GM19193 (cell line): ENCODE results near the gene NFU1.

ENCODE experiments used
- POLR2A ChIP-seq: IDR thresholded peaks from 4 replicates; pipeline ENCODE4 v1.6.1; 2011; ENCODE audit not compliant: insufficient read depth, insufficient read length; ENCODE audit errors: extremely low read depth

The NFU1 gene

DNA sequence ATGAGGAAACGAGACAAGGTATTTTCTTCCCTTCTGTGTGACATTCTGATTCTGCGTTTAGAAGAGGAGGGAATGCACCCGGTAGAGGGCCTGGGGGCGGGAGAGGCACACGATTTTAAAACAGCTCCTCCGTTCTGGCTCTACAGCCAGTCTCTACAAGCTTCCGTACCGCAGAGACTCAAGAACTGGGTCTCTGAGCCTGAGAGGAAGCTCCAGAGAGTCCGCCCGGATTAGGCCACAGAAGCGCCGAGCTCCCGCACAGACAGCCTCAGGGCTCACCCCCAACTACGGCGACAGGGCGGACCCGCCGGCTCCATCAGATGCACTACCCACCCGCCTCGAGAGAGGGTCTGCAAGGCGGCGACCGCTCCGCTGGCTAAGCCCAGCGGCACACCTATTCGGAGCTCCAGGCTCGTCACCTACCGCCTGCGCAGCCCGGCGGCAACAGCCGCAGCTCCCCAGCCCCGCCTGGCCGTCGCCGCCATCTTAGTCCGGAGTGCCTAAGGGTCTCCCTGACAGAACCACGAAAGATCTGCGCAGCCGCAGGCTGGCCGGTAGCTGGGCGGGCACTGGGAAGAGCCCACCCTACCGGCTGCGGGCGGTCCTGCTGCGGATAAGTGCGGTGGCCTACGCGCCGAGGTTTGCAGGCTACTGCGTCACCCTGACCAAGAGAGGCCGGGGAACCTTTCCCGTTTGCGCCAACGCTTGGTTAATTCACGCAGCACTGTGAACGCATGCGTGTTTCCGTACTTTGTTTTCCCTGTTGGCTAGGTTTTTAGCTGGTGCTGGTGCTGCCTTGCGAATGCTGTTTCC, at the start of gene NFU1:
NFU1 (minus strand) TSS at position 498 of the 813 bp plus-strand sequence; CDS start at position 485, 13 bp downstream.
- TF ChIP-seq POLR2A, result peak; percentile 94

DNA sequence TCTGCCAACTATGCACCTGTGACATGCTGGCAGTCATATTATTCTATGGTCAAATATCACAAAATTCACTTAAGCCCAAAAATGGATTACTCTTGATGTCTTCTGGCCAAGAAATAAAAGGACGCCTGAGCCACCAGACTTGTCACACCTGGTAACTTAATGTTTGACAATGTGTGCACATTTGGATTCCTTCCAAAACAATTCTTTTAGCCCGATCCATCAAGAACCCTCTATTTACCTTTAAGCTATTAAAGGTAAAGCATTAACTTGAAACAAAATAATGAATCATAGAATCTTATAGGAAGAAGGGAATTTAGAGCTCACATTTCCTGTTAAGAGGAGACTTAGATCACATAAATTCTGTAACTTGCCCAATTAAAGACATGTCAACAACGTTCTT, 46.5 kb upstream of the NFU1 start:
- no peak for TF ChIP-seq POLR2A

DNA sequence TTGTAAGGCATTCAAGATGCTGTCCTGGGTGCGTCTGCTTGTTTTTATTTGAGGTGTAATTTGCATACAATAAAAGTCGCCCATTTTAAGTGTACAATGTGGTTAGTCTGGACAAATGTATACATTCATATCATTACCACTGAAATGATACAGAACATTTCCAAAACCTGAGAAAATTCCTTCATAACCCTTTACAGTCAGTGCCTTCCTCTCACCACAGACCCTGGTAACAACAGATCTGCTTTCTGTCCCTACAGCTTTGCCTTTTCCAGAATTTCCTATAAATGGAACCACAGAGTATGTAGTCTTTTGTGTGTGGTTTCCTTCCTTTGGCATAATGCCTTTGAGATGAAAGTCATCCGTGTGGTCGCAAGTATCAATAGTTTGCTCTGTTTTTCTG, 45.8 kb upstream of the NFU1 start:
- no peak for TF ChIP-seq POLR2A

DNA sequence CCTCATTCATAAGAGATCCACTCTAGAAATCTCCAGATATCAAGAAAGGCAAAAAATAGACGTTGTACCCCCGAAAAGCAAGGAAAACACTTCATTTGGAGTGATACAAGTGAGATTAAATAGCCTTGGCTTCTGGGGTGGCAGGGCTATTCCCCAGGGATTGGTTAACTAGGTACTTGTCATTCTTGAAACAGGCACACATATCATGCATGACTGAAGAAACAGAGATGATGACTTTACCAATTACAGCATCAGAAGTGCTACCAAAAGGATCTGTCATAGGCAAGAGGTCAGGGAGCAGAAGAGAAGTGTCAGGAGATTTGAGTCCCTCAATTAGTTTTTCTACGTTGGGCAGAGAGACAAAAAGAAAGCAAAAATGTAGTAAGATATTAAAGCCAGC, 45.2 kb upstream of the NFU1 start:
- TF ChIP-seq POLR2A, result no peak

DNA sequence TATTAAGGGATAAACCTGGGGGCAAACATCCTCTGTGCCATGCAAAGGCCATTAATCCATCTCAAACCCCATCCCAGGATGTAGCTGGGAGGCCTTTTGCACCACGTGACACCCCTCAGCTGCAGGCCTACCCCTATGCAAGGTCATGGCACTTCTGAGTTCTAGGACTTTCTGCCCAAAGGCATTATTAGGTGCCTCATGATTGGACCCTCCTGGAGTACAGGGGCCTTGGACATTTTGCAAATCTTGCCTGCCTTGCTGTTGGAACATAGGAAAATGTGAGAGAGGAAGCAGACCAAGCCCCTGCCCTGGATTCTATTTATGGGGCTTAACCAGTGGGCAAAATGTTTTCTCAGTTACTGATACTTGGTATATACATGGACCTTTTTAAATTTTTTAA, 44.2 kb upstream of the NFU1 start:
- TF ChIP-seq POLR2A, result no peak

DNA sequence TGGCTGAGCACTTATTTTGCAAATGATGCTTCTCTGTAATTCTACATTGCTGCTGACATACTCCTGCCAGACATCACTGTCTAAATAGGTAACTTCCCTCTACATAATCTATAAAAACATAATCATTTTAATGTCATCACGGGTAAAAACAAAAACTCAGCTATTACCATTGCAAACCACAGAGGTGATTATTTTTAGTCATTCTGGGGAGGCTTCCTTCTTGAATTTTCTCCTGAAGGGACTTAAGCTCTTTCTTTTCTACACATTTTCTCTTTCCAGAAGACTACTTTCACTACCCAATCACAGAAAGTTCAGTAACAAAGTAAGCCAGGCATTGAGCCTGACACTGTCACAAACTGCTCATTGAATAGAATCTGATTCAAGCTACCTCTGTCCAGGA, 40.4 kb upstream of the NFU1 start:
- no peak for TF ChIP-seq POLR2A

DNA sequence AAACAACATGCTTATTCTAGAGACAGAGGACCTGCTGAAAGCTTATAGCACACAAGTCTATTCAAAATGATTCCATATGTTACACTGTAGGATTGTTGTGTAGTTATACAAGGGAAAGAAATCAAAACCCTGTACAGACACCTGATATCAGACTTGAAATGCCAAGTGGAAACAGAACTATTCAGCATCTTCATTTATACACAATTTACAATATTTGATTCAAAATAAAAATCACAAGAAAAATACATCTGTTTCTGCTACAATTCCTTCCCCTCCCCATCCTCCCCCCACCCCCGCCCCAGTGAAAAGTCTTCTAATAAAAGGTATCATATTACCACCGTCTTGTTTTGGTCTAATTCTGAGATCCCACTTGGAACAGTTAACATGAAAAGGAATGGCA, 37.5 kb upstream of the NFU1 start:
- no peak for TF ChIP-seq POLR2A

DNA sequence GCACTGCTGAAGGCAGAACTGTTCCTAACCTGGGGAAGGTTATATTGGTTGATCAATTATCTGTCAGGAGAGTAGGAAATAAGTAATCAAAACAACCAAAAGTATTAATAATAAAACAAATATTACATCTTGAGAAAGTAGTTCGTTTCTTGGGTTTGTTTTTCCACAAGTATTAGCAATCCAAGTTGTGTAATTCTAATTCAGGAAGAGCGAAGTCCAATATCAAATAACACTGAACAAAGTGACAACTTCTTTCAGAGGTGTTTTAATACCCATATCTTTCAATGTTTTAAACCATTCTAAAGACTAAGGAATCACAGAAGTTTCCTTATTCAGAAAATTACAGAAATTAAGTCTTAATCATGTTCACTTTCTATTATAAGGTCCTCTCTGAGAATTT, 34.6 kb upstream of the NFU1 start:
- TF ChIP-seq POLR2A, result no peak

DNA sequence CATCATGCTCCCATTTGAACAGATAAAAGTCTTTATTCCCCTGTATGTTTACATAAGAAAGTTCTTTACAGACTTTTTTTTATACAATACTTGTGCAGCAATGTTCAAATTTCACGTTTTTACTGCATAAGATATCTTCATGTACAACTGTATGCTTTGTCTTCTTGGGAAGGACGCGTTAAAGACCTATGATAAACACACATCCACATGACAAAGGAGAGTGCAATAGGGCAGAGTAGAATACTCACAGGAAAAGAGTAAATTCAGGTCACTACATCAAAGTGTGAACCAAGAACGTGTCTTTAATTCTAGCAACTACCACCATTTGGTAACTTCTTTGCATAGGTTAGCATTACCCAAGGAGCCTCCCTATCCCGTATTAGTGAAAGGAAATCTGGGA, 33.7 kb upstream of the NFU1 start:
- no peak for TF ChIP-seq POLR2A

DNA sequence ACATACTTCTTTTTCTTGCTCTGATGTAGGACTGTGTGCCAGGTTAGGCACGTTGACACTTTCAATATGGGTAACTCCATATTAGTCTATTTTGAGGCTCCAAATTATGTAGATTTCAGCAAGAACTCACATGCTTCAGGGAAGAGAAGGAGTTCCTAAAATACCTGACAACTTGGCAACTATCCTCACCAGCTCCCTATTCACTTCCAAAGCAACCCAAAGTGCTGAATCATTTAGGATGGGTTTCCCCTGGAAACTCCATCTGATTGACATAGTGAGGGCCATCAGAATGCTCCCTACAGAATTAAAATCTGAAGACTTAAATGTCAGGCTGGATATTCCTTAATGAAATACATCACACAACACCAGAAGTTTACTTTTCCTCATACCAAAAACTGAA, 32.5 kb upstream of the NFU1 start:
- TF ChIP-seq POLR2A, result no peak

DNA sequence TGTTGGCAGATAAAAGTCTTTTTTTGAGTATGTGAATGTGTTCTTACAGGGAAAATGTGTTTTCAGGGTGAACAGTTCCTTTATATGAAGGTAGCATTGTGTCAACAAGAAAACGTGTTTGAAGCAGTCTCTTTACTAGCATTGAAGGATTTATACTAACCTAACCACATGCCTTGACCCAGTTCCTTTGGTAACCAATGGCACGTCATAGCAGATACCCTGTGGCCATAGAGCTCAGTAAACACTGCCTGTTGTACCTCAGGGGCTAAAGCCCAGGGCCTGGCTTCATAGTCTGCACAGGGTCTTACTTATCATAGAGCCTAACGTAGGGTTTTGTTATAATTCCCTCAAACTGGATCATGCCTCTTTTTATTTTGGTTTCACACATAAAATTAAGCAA, 32.1 kb upstream of the NFU1 start:
- no peak for TF ChIP-seq POLR2A

DNA sequence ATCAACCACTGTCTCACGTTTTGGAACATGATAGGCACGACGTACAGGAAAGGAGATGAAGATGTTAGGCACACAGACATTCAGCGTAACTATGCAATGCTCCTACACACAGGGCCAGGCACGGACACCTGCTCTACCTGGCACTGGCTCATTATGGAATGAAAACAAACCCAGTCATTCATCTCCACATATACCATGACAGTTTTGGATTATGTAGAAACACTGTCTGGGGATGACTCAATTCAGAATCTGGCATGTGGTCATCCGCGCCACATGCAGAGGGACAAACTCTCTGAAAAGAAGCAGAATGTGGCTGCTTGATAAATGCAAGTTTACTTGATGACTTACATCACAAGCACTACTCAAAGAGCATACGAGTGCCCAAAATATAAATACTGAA, 29.5 kb upstream of the NFU1 start:
- TF ChIP-seq POLR2A, result no peak

DNA sequence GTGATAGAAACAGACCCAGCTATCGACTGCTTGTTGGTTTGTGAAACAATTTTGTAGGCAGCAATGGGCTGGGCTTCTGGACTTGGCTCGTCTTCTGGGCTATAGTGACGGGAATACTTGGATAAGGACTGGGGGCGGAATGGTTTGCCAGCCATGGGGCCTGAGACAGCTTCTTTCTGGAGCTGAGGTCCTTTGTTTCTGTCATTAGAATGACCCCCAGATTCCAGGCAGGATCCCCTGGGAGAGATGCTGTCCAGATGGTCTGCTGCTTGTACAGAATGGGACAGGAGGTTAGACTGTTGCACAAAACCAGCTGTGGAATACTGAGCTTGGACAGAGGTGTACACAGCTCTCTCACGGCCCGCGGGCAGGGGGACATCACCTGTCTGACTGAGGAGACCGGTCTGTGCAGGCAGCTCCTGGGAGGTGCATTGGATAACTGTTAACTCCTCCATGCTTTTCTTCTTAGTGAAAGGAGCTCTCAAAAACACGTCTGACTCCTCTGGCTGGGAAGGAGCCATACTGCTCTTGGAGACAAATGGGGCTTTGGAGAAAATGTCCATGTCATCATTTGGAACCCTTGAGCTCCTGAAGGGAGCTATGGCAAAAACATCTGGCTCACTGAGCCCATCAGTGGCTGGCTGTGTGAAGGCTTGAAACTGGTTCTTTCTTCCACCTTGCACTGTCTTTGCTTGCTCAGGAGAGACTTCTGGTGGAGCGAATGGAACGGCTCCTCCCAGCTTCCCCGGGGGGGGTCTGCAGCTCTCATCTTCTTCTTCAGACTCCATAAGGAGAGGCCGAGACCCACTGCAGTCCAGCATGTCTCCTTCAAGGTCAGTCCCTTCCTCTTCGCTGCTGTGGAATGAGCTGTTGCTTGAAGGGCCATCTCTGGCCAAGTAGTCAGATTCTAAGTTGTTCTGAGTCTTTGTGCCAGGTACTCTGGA, 28.6 kb upstream of the NFU1 start:
- no peak for TF ChIP-seq POLR2A

DNA sequence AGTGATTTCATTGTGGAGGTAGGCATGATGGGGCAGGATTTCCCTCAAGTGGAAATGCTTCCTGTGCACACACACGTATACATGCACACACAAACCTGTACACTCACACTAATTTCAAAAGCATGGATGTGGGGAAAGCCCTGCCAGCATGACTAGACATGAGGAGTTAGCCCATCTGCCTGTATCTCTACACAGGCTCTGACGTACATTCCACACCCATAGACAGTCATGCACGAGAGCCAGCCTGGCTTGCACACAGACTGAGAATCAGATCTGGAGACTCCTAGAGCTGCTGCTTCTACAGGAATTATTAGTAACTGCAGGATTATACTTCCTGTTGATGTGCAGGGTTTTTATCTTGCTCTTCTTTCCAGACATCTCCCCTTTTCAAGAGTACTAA, 27.3 kb upstream of the NFU1 start:
- TF ChIP-seq POLR2A, result no peak

DNA sequence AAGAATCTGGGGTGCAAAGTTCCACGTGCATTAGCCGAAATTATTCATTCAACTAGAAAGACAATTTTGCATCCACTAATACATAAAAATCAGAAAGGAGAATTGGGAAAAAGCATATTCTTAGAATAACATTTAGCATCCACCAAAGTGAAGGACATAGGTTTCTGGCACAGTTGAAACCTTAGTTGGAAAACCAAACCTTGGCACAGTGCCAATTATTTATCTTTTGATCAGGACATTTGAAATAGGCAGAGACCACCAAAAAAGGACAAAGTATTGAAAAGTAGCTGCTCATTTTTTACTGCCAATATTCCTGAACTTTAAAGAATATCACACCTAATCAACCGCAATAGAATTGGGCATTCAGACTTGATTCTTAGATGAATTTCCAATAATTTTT, 25.5 kb upstream of the NFU1 start:
- no peak for TF ChIP-seq POLR2A

DNA sequence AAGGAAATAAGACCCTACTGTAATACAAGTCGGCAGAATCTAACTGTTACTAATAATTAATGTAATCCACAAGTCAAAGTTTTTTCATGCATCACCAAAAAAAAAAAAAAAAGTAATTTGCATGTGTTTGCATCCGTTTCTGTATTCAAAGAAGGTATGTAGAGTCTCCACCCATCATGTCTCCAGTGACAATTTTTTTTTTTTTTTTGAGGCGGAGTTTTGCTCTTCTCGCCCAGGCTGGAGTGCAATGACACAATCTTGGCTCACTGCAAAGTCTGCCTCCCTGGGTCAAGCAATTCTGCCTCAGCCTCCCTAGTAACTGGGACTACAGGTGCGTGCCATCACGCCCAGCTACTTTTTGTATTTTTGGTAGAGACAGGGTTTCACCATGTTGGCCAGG, 24.2 kb upstream of the NFU1 start:
- TF ChIP-seq POLR2A, result no peak
